ENCODE results near the gene PARVG. TPM values are rescaled to one million over a fixed set of nuclear protein-coding genes. Genes with fewer than 3 reads are reported as not detected.

PARVG gene
- total and polyA plus RNA-seq, 10 of the 15 experiments (the other 5 are each of a cell fraction or from before 2014, with no cell fraction given): 6.3 to 123 (median 71.9) TPM

- Histone ChIP-seq H3K4me1 (ENCODE audit: control insufficient read depth, insufficient read depth, low read length) (peaks cover 31% of the 10 kb centered on the region), H3K9me3 (replicated peaks; ENCODE audit: control insufficient read depth, insufficient read depth, low read length) (no peaks in the 10 kb centered on the region), H3K4me3 (no peak overlapping the region), H3K27me3 (replicated peaks in 1 of 2; ENCODE audit: control insufficient read depth in 2 of 2, insufficient read depth in 2 of 2, low read length in 1 of 2) (no peaks in the 10 kb centered on the region), H2AFZ (ENCODE audit: control insufficient read depth, low read depth, low read length) (no peak overlapping the region), H3K4me2 (ENCODE audit: control insufficient read depth, insufficient read depth) (no peak overlapping the region), H3K79me2 (ENCODE audit: control insufficient read depth, insufficient read depth, low read length) (no peaks in the 10 kb centered on the region), H3K27ac (ENCODE audit: control insufficient read depth, insufficient read depth) (no peak overlapping the region), H3K36me3 (ENCODE audit: control insufficient read depth in 2 of 2, insufficient read depth in 2 of 2, low read length in 1 of 2) (0 out of 4 replicates have a peak, but pooled peaks cover 0 to 2% of the 10 kb centered on the region in 2 experiments), H4K20me1 (ENCODE audit: control insufficient read depth, insufficient read depth) (no peaks in the 10 kb centered on the region), H3K9ac (ENCODE audit: control insufficient read depth, insufficient read depth, low read length) (no peak overlapping the region)
- no peak for TF ChIP-seq E2F8 (IDR thresholded peaks at IDR 0.05; ENCODE audit: low read depth, partially characterized antibody)
- TF ChIP-seq SMAD1 (IDR thresholded peaks at IDR 0.05; ENCODE audit: low read depth, partially characterized antibody): no peak
- TF ChIP-seq NR2C2 (IDR thresholded peaks at IDR 0.05; ENCODE audit: borderline replicate concordance, control insufficient read depth, insufficient read length, low read depth): no peak
- no peak for TF ChIP-seq NFYB (IDR thresholded peaks at IDR 0.05; ENCODE audit: insufficient read depth, low read depth, low read length)
- TF ChIP-seq PAX8 (IDR thresholded peaks at IDR 0.05): no peak
- no peak for TF ChIP-seq SMC3 (IDR thresholded peaks at IDR 0.05; ENCODE audit: borderline replicate concordance, low read length)
- ChIA-PET POLR2A (no interaction called here), SMC1A (ENCODE audit: uncharacterized antibody, unreplicated experiment) (no interaction called here), CTCF (interaction anchor here (1.8 kb wide), 1 partner anchor 111 kb away, joined by 4 read pairs; no protein-coding TSS in a partner anchor), RAD21 (ENCODE audit: unreplicated experiment) (no interaction called here)
- DNase-seq (ENCODE audit: low read depth, low spot score): no peak
- in situ Hi-C loops (cut with MboI) (no loop called here), intact Hi-C loops (cut with micrococcal nuclease; ENCODE audit: unreplicated experiment) (no loop called here)
- no peak for FAIRE-seq
- ATAC-seq: no peak
- BruUV-seq (replicated peaks): no TSS peak
- 87% methylated on average over 10 of the region's 10 CpGs for WGBS (ENCODE audit: insufficient coverage, insufficient replicate concordance, low lambda C conversion rate, missing lambda C conversion rate)
Measured at GRCh38 chr22:44196731-44197131, 16.0 kb downstream of the PARVG start.

Measured in GM12878 (cell line).